DMS153 treated with DMSO at 0.1 percent for 48 hours (cell line): ENCODE results near the gene ARSI.

ENCODE experiments used
- DNase-seq: peaks from one replicate; lab custom pipeline; 2025; ENCODE audit not compliant: unreplicated experiment; lab: John Stamatoyannopoulos, UW

The ARSI gene

DNA sequence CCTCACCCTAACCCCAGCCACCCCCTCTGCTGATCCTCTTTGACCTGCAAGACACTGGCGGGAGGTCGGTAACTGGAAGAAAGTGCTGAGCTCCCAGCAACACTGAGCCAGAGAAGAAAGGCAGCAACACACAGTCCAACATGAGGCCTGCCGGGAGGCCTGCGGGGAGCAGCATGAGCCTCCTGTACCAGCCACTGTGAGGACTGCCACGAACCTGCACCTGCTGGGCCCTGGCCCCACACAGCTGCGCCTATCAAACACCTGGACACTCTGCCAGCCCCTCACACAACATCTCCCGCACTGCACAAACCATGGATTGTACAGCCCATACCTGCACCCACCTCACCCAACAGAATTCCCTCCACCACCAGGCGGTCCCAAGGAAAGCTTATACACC is 31.4 kb downstream of the ARSI start:
- DNase-seq, result no peak

DNA sequence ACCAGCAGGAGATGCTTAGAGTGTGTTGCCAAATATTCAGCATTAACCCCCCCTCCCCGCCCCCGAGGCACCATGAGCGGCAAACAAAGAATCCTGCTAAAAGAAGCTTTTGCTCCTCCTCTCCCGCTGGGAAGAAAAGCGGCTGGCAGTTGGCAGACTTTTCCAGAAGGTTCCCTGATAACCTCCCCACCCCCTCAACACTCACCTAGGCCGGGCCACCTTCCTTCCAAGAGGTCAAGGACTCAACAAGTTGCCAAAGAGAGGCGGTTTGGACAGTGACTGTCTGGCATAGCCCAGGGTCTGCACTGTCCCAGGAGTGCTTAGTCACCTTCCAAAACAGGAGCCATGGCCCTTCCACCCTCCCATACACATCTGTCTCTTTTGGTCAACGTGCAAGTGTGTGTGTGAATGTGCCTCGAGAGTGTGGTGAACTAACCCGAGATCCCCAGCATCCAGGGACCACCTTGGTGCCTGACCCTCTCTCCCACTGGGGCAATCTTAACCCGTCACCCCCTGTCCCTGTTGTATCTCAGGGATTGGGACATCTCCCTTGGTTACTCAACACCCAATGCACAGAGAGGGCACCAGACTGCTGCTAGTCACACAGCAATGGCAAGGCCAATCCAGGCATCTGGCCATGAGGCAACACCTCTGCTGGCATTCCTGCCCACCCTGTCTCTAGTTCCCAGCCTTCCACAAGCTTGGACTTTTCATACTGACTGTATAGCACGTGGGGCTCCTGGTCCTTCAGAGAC is 32.0 kb downstream of the ARSI start:
- DNase-seq, result no peak

DNA sequence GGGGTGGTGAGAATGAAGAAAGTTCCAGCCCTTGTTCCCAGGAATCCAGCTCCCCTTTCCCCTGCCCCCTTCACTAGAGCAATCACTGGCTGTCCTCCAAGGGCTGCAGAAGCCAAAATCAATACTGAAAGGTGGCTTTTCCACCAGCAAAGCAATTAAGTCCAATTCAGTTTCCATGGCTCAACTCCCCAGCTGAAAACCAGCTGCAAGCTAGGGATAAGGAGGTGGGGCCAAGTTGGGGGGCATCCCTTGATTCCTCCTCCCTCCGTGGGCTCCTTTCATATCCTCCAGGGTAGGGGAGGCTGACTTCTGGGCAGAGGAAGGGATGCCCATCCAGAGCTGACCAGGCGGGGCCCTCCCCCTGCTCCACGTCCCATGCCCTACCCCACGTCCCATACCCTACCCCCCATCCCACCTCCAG is 35.8 kb downstream of the ARSI start:
- DNase-seq, result no peak

DNA sequence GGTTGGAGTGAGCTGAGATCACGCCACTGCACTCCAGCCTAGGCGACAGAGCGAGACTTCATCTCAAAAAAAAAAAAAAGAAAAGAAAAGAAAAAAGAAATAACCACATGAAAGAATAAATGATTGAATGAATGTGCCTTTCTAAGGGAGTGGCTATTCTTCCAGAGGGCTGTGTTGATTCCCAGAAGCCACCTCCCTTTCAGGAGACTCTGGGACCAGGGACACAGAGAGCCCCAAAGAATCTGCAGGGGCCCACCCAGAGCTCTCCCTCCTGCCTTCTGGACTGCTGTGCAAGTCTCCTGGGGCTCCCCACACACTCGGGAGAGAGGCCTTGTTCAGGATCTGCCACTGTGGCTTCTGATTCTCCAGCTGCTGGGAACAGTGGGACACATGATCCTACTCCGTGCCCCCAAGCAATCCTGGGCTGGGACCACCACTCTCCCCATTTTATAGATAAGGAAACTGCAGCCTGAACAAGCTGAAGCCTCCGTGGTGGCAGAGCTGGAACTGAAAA is 36.8 kb downstream of the ARSI start:
- DNase-seq, result no peak

DNA sequence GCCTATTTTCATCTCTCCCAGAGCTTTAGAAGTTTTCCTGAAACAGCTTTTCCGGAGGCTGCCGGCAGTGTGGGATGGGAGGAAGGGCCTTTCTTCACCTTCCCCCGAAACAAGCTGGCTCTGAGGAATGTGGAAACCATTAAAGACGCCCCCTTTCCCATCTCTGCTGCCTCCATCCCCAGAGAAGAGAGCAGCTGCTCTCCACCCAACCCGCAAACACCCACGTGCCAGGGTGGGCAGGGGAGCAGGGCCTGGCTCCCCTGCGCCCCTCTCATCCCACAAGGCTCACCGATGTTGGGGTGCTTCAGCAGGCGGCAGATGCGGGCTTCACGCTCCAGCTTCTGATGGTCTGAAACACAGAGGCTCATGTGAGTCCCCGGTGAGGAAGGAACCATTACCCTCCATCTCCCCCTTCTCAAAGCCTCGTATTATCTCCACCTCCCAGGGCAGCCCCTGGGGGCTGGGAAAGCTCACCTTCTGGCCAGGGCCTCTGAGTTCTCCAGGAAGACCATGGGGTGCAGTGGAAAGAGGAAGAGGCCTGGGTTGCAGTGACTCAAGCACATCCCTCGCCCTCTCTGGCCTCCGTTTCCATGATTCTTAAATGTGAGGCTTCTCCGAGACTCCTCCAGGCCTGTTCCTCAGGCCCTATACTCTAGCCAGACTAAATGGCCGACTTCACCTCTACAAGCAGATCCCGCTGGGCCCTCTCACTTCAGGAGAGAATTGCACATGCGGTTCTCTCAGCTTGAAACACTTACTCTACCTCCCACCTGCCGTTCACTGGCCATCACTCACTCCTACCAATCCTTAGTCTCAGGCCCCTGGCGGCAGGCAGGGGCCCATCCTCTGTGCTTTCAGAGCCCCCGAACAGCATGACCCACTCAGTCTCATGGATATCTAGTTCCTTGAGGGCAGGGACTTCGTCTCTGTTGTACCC is 37.8 kb downstream of the ARSI start:
- no peak for DNase-seq

DNA sequence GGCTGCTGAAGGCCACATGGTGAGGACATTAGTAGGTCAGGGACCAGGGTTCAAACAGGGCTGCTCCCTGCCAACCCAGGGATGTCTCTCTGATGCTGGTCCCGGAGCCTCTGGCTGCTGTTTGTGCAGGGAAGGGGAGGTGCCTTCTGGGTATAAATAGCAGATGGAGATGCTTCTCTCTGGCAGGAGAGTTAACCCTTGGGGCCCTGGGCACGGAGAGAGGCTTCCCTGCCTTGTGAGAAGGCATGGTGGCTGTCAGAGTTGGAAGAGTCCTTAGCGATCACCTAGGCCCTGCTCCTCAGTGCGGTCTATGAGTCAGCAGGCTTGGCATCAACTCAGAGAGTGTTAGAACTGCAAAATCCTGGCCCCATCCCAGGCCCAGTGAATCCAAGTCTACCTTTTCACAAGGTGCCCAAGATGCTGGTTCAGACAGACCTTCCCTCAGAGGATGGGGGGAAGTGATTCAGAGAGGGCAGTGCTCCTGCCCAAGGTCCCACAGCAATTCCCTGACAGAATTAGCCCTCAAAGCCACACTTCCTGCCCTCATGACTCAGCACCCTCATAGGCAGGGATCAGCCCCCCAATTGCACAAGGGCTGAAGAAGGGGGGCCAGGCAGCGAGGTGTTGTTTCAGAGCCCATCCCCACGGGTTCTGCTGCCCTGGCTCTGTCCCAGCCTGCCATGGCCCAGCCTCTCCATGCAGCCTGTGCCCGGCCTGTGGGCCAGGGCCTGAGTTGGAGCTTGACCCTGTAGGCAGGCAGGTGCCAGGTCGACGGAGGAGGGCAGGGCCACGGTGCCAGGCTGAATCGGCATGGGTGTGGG is 38.7 kb downstream of the ARSI start:
- DNase-seq, result no peak

- DNase-seq, result no peak
These were observed 39.3 kb downstream of the ARSI start for GRCh38 chr5:150263375-150263775.

- DNase-seq, result no peak
These were observed 40.2 kb downstream of the ARSI start for GRCh38 chr5:150262502-150262901.

DNA sequence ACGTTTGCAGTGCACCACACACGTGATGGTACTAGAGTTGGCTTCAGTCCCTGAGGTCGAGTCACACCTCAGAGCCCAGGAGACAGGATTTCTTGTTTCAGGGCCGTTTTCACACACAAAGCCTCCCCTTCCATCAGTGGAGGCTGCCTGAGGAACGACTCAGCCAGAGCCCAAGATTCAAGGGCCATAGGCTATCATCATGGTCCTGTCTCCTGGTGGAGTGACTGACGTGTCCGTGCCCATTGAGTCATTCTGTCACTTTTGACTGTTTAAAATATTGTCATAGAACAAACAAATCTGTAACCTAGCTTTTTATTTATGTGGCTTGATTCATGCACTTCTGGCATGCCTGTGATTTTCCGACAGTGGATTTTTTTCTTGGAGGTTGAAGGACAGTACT is 41.5 kb downstream of the ARSI start:
- no peak for DNase-seq

DNA sequence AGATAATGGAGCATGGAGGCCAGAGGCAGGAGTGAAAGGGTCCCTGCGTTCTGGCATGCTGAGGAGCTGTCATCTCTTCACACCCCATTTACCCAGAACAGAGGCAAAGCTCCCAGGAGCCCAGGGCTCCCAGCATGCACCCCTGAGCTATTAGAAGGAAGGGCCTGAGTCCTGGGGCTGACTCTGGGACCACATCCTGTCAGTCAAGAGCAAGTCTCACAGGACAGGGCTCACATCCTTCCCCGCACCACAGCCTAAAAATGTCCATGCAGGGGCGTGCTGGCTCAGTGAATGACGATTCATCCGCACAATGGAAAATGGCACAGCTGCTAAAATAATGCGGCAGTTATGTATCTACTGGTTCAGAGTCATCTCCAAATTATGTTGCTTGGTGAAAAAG is 44.6 kb downstream of the ARSI start:
- no peak for DNase-seq

GRCh38 chr5:150257424-150257823 is 45.3 kb downstream of the ARSI start:
- DNase-seq, result no peak

DNA sequence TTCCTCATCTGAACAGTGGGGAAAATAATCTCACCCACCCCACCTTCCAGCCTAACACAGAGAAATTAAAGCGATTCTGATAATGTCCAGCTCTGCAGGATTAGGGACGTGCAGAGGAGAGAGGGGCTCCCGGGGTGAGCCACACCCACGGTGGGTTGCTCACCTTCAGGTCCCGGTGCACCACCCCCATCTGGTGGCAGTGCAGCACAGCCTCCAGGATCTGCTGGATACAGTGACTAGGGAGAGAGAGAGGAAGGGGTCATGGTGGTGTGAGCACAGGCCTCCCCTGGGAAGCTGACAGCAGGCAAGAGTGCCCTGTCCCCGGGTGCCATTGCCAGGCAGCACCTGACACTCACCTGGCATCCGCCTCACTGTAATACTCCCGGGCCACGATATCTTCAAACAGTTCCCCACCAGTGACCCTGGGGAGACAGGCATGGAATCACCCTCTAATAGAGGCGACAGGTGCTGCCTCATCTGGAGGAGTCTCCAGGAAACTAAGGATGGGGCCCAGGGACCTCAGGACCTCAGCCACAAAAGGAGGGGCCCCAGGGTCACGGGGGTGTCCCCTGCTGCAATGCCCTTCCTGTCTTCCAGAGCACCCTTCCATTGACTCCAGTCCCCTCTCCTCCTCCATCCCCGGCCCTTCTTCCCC is 46.2 kb downstream of the ARSI start:
- DNase-seq, result no peak

- DNase-seq, result no peak
These were observed 46.9 kb downstream of the ARSI start for GRCh38 chr5:150255659-150256409.

DNA sequence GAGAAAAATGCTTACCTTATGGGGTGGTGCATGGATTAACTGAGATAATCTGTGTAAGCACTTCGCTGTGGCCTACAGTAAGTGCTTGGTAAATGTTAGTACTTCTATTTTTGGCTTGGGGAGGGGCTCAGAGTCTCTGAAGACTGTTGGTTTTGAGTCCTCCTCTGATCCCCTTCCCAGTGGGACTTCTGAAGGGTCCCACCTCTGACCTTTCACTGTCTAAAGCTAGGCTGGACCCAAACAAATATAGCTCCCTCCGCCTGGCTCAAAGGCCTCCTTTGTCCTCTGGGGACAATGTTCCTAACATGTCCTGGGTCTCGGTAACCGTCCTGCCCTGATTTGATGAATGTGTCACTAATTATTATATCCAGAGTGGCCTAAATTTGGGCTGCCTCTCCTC is 47.9 kb downstream of the ARSI start:
- DNase-seq, result no peak

DNA sequence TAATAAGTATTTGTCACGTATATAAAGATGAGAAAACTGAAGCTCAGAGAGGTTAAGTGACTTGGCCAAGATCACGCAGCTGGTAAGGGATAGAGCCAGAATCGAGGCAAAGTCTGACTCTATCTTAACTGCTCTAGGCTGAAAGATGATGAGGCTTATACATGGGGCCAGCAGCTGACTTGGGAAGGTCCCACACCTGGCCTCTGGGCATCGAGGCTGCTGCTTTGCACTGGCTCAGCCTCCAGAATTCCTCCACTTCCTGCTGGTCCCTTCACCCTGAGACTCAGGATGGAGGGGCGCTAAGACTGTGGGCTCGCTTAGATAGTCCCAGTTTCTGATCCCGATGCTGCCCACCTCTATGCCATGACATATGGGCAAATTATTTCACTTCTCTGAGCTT is 48.3 kb downstream of the ARSI start:
- DNase-seq, result no peak

DNA sequence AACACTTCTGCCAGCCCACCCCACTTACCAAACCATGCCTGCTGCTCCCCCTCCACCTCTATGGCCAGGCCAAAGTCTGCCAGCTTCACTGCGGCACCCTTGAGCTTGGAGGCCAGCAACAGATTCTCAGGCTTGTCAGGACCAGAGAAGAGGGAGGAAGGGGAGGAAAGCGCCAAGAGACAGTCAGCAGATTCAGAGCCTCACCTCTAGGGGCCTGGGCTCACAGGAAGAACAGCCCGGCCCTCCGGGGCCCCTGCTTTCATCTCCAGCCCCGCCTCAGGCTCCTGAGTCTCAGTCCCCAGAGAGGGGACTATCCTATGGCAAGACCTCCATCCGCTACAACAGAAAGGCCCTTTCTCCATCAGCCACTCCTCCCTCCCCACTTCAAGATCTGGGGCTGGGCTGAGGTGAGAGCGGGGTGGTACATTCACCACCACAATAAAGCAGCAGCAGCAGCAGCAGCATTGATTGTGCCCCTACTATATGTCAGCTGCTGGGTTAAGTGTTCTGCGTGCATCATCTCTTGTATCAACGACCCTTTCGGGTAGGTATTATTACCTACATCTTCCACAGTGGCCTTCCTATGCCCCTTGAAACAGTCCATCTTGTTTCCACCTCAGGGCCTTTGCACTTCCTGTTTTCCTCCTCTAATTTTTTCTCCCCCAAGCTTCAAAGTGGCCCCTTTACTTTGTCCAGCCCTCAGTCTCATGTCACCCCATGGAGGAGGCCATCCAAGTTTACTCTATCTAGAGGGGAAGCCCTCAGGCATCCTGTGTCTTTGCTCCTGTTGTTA is 49.1 kb downstream of the ARSI start:
- no peak for DNase-seq

- DNase-seq, result no peak
These were observed 50.2 kb downstream of the ARSI start for GRCh38 chr5:150252489-150252888.

- no peak for DNase-seq
These were observed 51.2 kb downstream of the ARSI start for GRCh38 chr5:150251504-150251903.

- DNase-seq, result no peak
These were observed 53.0 kb downstream of the ARSI start for GRCh38 chr5:150249744-150250143.
